ENCODE results near the gene SLC16A10.

The SLC16A10 gene

DNA sequence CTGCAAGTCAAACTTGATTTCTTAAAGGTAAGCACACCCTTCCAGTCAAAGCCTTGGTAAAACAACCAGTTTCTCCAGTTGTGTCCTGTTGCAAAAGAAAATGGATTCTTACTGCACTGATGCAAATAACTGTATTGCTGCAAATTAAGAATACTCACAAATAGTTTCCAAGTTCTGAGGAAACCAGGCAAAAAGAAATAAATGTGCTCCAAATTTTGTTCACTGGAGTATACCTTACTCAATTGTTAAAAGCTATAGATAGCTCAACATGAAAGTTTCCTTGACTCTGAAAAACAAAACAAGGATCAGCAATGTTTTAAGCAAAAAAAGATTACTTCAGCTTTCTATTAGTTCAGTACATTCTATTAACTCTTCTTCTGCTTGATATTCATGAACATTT is 75.2 kb downstream of the SLC16A10 start:
- TF ChIP-seq, protein P1, sequence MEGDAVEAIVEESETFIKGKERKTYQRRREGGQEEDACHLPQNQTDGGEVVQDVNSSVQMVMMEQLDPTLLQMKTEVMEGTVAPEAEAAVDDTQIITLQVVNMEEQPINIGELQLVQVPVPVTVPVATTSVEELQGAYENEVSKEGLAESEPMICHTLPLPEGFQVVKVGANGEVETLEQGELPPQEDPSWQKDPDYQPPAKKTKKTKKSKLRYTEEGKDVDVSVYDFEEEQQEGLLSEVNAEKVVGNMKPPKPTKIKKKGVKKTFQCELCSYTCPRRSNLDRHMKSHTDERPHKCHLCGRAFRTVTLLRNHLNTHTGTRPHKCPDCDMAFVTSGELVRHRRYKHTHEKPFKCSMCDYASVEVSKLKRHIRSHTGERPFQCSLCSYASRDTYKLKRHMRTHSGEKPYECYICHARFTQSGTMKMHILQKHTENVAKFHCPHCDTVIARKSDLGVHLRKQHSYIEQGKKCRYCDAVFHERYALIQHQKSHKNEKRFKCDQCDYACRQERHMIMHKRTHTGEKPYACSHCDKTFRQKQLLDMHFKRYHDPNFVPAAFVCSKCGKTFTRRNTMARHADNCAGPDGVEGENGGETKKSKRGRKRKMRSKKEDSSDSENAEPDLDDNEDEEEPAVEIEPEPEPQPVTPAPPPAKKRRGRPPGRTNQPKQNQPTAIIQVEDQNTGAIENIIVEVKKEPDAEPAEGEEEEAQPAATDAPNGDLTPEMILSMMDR (IDR thresholded peaks at IDR 0.05; ENCODE audit: low read depth, low read length): no peak
- DNase-seq (ENCODE audit: extremely low read depth, low read depth): no peak

DNA sequence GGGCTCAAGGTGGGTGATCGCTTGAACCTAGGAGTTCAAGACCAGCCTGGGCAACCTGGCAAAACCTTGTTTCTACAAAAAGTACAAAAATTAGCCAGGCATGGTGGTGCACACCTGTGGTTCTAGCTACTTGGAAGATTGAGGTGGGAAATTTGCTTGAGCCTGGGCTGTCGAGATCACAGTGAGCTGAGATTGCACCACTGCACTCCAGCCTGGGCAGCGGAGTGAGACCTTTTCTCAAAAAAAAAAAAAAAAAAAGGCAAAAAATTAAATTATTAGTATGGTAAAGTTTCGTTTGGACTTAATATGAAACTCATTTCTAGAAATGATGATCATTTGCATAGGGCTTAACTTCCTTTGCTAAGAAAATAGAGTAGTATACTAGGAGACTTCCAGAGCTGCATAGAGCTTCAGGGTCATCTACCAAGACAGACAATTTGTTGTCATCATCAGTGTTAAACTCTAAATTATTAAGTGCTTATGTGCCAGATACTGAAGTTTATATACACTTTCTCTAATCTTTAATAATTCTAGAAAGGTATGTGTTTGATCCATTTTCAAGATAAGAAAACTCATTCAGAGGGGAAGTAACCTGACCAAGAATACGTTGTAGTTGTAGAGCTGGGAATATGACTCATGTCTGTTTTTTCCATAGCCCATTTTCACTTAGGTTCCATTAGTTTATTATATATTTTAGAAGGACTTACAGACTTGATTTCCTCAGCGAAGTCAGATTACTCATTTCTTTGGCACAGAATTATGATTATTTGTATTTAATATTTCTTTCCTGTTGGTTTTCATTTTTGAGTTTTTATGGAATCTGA is 84.5 kb downstream of the SLC16A10 start:
- DNase-seq (ENCODE audit: extremely low read depth, low read depth): no peak
- TF ChIP-seq, protein P1 (IDR thresholded peaks at IDR 0.05; ENCODE audit: low read depth, low read length): no peak

DNA sequence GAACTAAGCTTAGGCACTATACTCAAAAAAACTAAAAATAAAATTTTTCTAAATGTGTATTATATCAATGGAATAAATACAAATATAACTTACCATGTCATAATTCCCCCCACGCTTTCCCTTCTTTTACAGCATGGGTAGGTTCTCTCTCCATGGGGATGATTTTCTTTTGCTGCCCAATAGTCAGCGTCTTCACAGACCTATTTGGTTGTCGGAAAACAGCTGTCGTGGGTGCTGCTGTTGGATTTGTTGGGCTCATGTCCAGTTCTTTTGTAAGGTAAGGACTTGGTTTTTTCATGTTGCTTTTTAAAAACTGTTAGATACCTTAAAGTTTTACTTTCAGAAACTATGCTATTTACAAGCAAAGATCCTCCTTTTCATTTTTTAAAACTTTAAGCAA is 85.3 kb downstream of the SLC16A10 start:
- TF ChIP-seq, protein P1 (IDR thresholded peaks at IDR 0.05; ENCODE audit: low read depth, low read length): no peak
- no peak for DNase-seq (ENCODE audit: extremely low read depth, low read depth)

DNA sequence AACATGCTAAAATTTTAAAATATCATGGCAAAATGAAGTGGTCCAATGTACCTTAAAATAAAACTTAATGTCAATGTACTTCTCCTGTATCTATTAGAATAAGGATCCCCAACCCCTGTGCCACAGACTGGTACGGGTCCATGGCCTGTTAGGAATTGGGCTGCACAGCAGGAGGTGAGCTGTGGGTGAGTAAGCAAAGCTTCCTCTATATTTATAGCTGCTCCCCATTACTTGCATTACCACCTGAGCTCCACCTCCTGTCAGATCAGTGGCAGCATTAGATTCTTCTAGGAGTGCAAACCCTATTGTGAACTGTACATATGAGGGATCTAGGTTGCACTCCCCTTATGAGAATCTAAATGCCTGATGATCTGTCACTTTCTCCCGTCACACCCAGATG is 86.0 kb downstream of the SLC16A10 start:
- TF ChIP-seq, protein P1 (IDR thresholded peaks at IDR 0.05; ENCODE audit: low read depth, low read length): no peak
- no peak for DNase-seq (ENCODE audit: extremely low read depth, low read depth)

DNA sequence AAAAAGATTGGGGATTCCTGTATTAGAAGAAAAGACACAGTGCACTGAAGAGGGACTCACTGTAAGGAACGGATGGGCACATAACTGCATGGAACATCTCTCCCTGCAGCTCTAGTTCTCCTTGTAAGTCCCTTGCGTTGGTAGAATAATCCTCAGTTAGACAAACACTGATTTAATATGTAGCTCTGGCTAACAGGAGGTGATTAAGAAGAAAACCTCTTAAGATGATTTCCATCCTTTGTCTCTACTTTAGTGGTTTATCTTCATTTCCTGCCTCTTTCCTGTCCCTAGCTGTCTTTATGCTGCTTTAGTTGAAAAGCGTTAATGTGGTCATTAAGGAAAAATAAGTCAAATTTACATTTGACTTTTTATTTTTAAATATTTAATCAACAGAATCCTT is 86.6 kb downstream of the SLC16A10 start:
- no peak for DNase-seq (ENCODE audit: extremely low read depth, low read depth)
- TF ChIP-seq, protein P1 (IDR thresholded peaks at IDR 0.05; ENCODE audit: low read depth, low read length): no peak

DNA sequence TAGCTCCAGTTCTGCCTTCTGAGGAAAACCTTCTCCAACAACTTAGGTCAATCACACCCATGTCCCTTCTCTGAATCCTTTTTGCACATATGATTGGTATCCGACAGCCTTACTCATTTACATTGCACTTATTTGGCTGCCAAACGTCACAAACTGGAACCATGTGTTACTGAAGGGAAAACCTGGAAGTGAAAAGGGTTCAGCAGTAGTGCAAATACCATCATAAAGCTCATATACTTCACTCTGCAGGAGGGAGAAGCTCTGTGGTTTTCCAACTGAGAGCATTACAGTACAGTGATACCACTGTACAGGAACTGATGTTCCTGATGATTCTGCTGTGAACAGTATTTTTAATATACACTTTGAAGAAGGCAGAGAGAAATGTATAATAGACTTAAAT is 87.8 kb downstream of the SLC16A10 start:
- TF ChIP-seq, protein P1 (IDR thresholded peaks at IDR 0.05; ENCODE audit: low read depth, low read length): no peak
- no peak for DNase-seq (ENCODE audit: extremely low read depth, low read depth)

DNA sequence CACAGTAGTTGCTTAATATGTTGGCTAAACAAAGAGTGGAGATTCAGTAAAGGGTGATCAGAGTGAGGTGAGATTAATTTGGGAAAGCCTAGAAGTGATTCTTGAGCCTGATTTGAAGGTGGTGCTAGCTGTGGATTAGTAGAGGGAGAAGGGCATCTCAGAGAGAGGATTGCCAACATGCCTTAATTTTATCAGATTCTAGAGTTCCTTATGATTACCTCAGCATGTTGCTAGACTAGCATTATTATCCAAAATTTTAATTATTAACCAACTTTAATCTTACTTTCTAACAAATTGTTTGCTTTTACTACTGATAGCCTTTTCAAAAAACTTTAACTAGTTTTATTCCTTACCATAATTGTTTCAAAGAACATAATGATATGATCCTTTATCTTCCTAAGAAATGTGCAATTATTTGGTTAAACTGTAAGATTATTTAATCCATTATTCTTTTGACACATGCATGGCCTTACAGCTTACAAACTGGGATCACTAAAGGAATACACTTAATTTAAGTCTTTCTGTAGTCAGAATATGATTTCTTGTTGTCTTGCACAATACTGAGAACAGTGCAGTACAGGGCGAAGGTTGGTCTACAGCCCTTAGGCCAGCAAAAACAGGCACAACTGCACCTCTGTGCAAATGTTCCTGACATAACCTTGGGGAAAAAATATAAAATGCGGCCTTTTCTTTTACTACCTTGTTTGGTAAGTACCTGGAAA is 88.9 kb downstream of the SLC16A10 start:
- TF ChIP-seq, protein P1 (IDR thresholded peaks at IDR 0.05; ENCODE audit: low read depth, low read length): no peak
- no peak for DNase-seq (ENCODE audit: extremely low read depth, low read depth)

Measured in AG09319 (cell line).